Body of pancreas (tissue), 4 donors: ENCODE measurements around the gene PKP3. TPM values are rescaled to one million over a fixed set of nuclear protein-coding genes. Genes with fewer than 3 reads are reported as not detected.
"Not testable (repeated sequence)": the region's sequence is repeated elsewhere in the genome, so short reads cannot be mapped to it uniquely, and the experiment has no call there.

Experiments used
- ATAC-seq: fragments of 150-250 bp; one replicate; pipeline ENCODE4 v1.9.1; 2016
- DNase-seq, 4 donors: peaks; one replicate each; pipeline ENCODE4 v3.0.0-alpha.2; 2019
- H3K27ac ChIP-seq, 4 donors: fragments of 200-600 bp; sonication (generic); 1 replicate in 3 of 4; 2 replicates in 1 of 4; pipeline versions ENCODE4 v1.5.1 to v1.6.1; 2016 to 2019; ENCODE audit warnings: mild to moderate bottlenecking in 1 of 4, mixed read lengths in 1 of 4, moderate library complexity in 1 of 4
- H3K27me3 ChIP-seq, 2 donors: fragments of 200-600 bp; sonication (generic); one replicate each; pipeline ENCODE4 v1.6.0; 2016; ENCODE audit warnings: mild to moderate bottlenecking in 1 of 2
- H3K36me3 ChIP-seq, 2 donors: fragments of 200-600 bp; sonication (generic); replicated peaks in 1 of 2; 2 replicates each; pipeline ENCODE4 v1.5.1; 2016; ENCODE audit warnings: low read depth in 2 of 2; ENCODE audit not compliant: insufficient read depth in 1 of 2
- H3K4me1 ChIP-seq: fragments of 200-600 bp; sonication (generic); one replicate; pipeline ENCODE4 v1.6.0; 2016
- H3K4me3 ChIP-seq, 2 donors: fragments of 200-600 bp; sonication (generic); 1 replicate in 1 of 2; 2 replicates in 1 of 2; pipeline ENCODE4 v1.5.1; 2016 to 2019
- H3K9me3 ChIP-seq, 3 donors: fragments of 200-600 bp; sonication (generic); 1 replicate in 2 of 3; 2 replicates in 1 of 3; pipeline ENCODE4 v1.5.1; 2016
- CTCF ChIP-seq, 7 experiments: fragments of 450-650 bp in 4 of 7; fragments of 200-600 bp in 3 of 7; sonication (generic) in 3 of 7; IDR thresholded peaks; one replicate each; pipeline ENCODE4 v1.5.1; 2016 to 2019; ENCODE audit warnings: antibody characterized with exemption in 7 of 7
- POLR2A ChIP-seq, 3 donors: fragments of 450-650 bp; IDR thresholded peaks; one replicate each; pipeline ENCODE4 v1.6.1; 2016; ENCODE audit warnings: antibody characterized with exemption in 3 of 3, mild to moderate bottlenecking in 2 of 3
- WGBS, 2 donors: methylation state at CpG; one replicate each; pipeline ENCODE4 v1.1.5; 2017; 5-methylcytosine and 5-hydroxymethylcytosine counted together
- intact Hi-C: fragments of 100-400 bp; cut with DNase I; formaldehyde crosslinking; loops from one replicate; pipeline ENCODE4 v1.15.1; 2023
- total RNA-seq, 2 donors: library from RNA; depleted of rRNA; stranded (reverse); fragments of >200 nt; gene quantifications; one replicate each; pipeline ENCODE4 v1.1.0, GENCODE V29; 2016

The PKP3 gene, protein sequence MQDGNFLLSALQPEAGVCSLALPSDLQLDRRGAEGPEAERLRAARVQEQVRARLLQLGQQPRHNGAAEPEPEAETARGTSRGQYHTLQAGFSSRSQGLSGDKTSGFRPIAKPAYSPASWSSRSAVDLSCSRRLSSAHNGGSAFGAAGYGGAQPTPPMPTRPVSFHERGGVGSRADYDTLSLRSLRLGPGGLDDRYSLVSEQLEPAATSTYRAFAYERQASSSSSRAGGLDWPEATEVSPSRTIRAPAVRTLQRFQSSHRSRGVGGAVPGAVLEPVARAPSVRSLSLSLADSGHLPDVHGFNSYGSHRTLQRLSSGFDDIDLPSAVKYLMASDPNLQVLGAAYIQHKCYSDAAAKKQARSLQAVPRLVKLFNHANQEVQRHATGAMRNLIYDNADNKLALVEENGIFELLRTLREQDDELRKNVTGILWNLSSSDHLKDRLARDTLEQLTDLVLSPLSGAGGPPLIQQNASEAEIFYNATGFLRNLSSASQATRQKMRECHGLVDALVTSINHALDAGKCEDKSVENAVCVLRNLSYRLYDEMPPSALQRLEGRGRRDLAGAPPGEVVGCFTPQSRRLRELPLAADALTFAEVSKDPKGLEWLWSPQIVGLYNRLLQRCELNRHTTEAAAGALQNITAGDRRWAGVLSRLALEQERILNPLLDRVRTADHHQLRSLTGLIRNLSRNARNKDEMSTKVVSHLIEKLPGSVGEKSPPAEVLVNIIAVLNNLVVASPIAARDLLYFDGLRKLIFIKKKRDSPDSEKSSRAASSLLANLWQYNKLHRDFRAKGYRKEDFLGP
- total RNA-seq: 10 to 100 TPM; 46.2 to 48.8 TPM

DNA sequence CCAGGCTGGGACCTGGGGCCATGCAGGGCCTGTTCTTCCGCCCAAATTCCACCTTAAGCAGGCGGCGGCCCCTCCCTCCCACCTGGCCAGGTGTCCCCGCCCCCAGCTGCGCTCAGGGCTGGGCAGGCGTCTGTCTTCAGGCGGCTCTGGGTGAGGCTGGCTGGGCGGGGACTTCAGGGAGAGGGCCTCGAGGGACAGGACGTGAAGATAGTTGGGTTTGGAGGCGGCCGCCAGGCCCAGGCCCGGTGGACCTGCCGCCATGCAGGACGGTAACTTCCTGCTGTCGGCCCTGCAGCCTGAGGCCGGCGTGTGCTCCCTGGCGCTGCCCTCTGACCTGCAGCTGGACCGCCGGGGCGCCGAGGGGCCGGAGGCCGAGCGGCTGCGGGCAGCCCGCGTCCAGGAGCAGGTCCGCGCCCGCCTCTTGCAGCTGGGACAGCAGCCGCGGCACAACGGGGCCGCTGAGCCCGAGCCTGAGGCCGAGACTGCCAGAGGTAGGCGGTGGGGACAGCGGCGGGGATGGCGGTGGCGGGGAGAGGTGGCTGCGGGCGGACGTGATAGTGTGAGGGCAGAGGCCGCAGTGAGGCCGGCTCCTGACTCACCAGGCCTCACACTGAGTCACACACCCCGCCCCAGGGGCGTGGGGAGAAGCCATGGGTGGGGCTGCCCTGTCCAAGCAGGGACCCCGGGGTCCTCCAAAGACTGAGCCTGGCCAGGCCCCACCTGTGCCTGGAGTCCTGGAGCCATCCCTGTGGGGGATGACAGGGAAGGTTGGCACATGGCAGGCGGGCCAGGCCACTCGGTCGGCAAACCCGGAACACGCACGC, at the start of gene PKP3:
PKP3 (plus strand) TSS at position 176 of the 824 bp plus-strand sequence; CDS start at position 260, 84 bp downstream.
- peaks cover 32% of the 10 kb centered on the region for H3K4me1 ChIP-seq
- peaks cover 0 to 2% of the 10 kb centered on the region in 2 donors for H3K36me3 ChIP-seq
- WGBS, 2 donors: 34% methylated on average over 45 of the region's 57 CpGs; no CpG with 5 or more reads in 1 of the 2 donors
- peak within 1 kb of the TSS; percentile 70 to 84 (median 78) for H3K27ac ChIP-seq
- peak; percentile 86 to 92 (median 91) for DNase-seq
- peak within 1 kb of the TSS; percentile 22 to 61 for H3K4me3 ChIP-seq
- TF ChIP-seq POLR2A (IDR thresholded peaks at IDR 0.05): peak; percentile 62 to 73 (median 69)
- no peak for TF ChIP-seq CTCF (IDR thresholded peaks at IDR 0.05)
- no peaks in the 10 kb centered on the region for H3K9me3 ChIP-seq
- intact Hi-C loops: no loop called here
- peak; percentile 89 for ATAC-seq
- H3K27me3 ChIP-seq: no peaks in the 10 kb centered on the region

DNA sequence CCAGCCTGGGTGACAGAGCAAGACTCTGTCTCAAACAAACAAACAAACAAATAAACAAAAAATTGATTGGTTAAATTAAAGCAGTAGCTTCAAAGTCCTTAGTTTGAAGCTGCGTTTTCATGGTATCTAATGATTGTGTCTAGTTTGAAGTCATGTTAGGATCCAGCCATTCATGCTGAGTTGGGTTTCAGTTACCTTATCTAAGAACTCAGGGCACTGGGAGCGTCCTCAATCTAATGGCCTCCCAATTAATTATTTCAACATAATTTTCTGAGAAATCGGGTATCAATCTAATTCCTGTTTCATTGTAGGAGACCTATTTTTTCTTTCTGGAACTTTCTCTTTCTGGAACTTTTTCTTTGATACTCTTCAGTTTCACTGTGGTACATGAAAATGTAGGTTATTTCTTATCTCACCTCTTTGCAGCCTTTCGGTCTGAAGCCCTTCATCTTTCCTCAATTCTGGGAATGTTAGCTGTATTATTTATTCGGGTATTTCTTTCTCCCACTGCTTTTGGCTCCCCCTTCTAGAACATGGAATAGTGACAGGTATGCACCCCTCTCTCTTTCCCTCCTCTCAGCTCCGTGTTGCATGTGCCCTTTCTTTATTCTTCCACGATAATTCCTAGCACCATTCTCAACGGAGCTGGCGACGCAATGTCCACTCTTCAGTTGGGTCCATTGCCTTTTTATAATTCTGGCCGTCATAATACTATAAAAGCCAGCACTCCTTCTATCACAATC, 49.0 kb upstream of the PKP3 start:
- no peaks in the 10 kb centered on the region for H3K27me3 ChIP-seq
- 80 to 81% methylated on average over 11 of the region's 11 CpGs for WGBS, 2 donors

DNA sequence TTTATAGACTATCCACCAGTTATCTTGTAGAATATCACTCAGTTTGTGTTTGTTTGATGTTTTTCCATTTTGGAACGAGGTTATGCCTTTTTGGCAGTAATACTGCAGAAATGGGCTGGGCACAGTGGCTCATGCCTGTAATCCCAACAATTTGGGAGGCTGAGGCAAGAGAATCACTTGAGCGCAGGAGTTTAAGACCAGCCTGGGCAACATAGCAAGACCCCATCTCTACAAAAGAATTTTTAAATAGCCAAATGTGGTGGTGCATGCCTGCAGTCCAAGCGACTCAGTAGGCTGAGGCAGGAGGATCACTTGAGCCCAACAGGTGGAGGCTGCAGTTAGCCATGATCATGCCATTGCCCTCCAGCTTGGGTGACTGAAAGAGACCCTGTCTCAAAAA, 47.5 kb upstream of the PKP3 start:
- intact Hi-C loops: no loop called here
- ATAC-seq: no peak

More for the DNA sequence above, 49.0 kb upstream of the PKP3 start:
- H3K4me1 ChIP-seq: no peaks in the 10 kb centered on the region
- intact Hi-C loops: no loop called here
- no peaks in the 10 kb centered on the region for H3K36me3 ChIP-seq
- no peak overlapping the region for H3K4me3 ChIP-seq
- H3K9me3 ChIP-seq: no peaks in the 10 kb centered on the region
- no peak overlapping the region for H3K27ac ChIP-seq
- no peak for TF ChIP-seq CTCF (IDR thresholded peaks at IDR 0.05)
- TF ChIP-seq POLR2A (IDR thresholded peaks at IDR 0.05): no peak
- ATAC-seq: no peak
- DNase-seq: no peak

DNA sequence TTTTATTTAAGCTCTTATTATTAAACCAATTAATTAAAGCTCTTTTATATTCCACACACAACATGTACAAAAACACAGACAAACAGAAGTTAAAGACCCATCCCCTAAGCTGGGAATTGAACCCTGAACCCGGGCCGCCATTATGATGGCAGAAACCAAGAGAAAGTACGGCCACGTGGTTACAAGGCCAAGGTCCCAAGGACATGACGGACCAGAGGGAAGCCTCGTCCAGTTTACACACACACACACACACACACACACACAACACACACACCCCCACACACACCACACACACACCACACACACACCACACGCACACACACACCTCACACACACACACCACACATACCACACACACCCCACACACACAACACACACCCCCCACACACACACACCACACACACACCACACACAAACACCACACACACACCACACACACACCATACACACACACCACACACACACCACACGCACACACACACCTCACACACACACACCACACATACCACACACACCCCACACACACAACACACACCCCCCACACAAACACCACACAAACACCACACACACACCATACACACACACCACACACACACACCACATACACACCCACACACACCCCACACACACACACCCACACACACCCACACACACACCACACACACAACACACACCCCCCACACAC, 44.6 kb upstream of the PKP3 start:
- intact Hi-C loops, H3K36me3 ChIP-seq, H3K27me3 ChIP-seq, H3K9me3 ChIP-seq, H3K4me3 ChIP-seq, ATAC-seq, DNase-seq, H3K27ac ChIP-seq: not testable (repeated sequence)
- WGBS, 2 donors: 54 to 63% methylated on average over 8 of the region's 8 CpGs
- H3K4me1 ChIP-seq: peaks cover 20% of the 10 kb centered on the region

More for the DNA sequence above, 47.5 kb upstream of the PKP3 start:
- Histone ChIP-seq H3K27ac (no peak overlapping the region), H3K36me3 (no peaks in the 10 kb centered on the region), H3K9me3 (no peaks in the 10 kb centered on the region), H3K4me1 (no peaks in the 10 kb centered on the region), H3K4me3 (no peak overlapping the region), H3K27me3 (no peaks in the 10 kb centered on the region)
- 70 to 78% methylated on average over 3 of the region's 3 CpGs for WGBS, 2 donors
- DNase-seq: no peak
- TF ChIP-seq POLR2A (IDR thresholded peaks at IDR 0.05) (no peak), CTCF (IDR thresholded peaks at IDR 0.05) (no peak)

GRCh38 chr11:350033-350722, 43.8 kb upstream of the PKP3 start:
- not testable (repeated sequence) for H3K9me3 ChIP-seq
- 59 to 62% methylated on average over 8 to 16 of the region's 16 CpGs for WGBS, 2 donors

More at GRCh38 chr11:350033-350722, 43.8 kb upstream of the PKP3 start:
- ATAC-seq, H3K36me3 ChIP-seq, DNase-seq, H3K4me3 ChIP-seq, H3K27me3 ChIP-seq, H3K27ac ChIP-seq, intact Hi-C loops: not testable (repeated sequence)
- H3K4me1 ChIP-seq: peaks cover 23% of the 10 kb centered on the region
